Mesendoderm (in vitro differentiated cells): ENCODE results near the gene KBTBD2.

ENCODE experiments used
- DNase-seq: peaks from one replicate; pipeline ENCODE4 v3.0.0; 2013
- H2AK5ac ChIP-seq: 2 replicates; pipeline ENCODE4 v1.6.1; 2013; ENCODE audit warnings: low read length, inconsistent platforms
- H2BK120ac ChIP-seq: 2 replicates; pipeline ENCODE4 v1.6.1; 2013; ENCODE audit warnings: low read depth, mild to moderate bottlenecking, low read length, moderate library complexity, mixed read lengths
- H2BK15ac ChIP-seq: replicated peaks from 2 replicates; pipeline ENCODE4 v1.6.1; 2013; ENCODE audit warnings: low read depth, mild to moderate bottlenecking, moderate library complexity
- H2BK5ac ChIP-seq: 2 replicates; pipeline ENCODE4 v1.6.1; 2013; ENCODE audit warnings: low read length, inconsistent platforms
- H3K18ac ChIP-seq: 2 replicates; pipeline ENCODE4 v1.6.1; 2013; ENCODE audit warnings: mild to moderate bottlenecking, low read length, mixed read lengths
- H3K23ac ChIP-seq: one replicate; pipeline ENCODE4 v1.6.1; 2013; ENCODE audit warnings: low read length
- H3K27ac ChIP-seq: 2 replicates; pipeline ENCODE4 v1.5.1; 2013; ENCODE audit warnings: low read depth, mild to moderate bottlenecking, inconsistent platforms, low read length, moderate library complexity
- H3K27me3 ChIP-seq: 2 replicates; pipeline ENCODE4 v1.6.1; 2013; ENCODE audit warnings: low read length, control low read depth, mild to moderate bottlenecking, inconsistent platforms; ENCODE audit not compliant: insufficient read depth, poor library complexity
- H3K36me3 ChIP-seq: 2 replicates; pipeline ENCODE4 v1.6.1; 2013; ENCODE audit warnings: low read length, inconsistent platforms; ENCODE audit not compliant: control insufficient read depth, insufficient read depth
- H3K4ac ChIP-seq: one replicate; pipeline ENCODE4 v1.6.1; 2013; ENCODE audit warnings: low read depth, mild to moderate bottlenecking, low read length, moderate library complexity
- H3K4me1 ChIP-seq: 2 replicates; pipeline ENCODE4 v1.6.1; 2013; ENCODE audit warnings: low read depth, low read length, inconsistent platforms; ENCODE audit not compliant: control insufficient read depth
- H3K4me2 ChIP-seq: 2 replicates; pipeline ENCODE4 v1.6.1; 2013; ENCODE audit warnings: low read length
- H3K4me3 ChIP-seq: 2 replicates; pipeline ENCODE4 v1.5.1; 2013; ENCODE audit warnings: mild to moderate bottlenecking, low read length
- H3K56ac ChIP-seq: one replicate; pipeline ENCODE4 v1.6.1; 2013; ENCODE audit warnings: low read length
- H3K79me1 ChIP-seq: 2 replicates; pipeline ENCODE4 v1.6.1; 2013; ENCODE audit warnings: low read length, inconsistent platforms
- H3K79me2 ChIP-seq: 2 replicates; pipeline ENCODE4 v1.6.1; 2013; ENCODE audit warnings: mild to moderate bottlenecking, low read length; ENCODE audit not compliant: control insufficient read depth, insufficient read depth
- H3K9ac ChIP-seq: 2 replicates; pipeline ENCODE4 v1.6.1; 2013; ENCODE audit warnings: low read length, inconsistent platforms
- H4K5ac ChIP-seq: one replicate; pipeline ENCODE4 v1.6.1; 2013; ENCODE audit warnings: low read length
- H4K8ac ChIP-seq: one replicate; pipeline ENCODE4 v1.6.1; 2013; ENCODE audit warnings: low read depth, mild to moderate bottlenecking, control low read depth, low read length, moderate library complexity
- WGBS: extraction: QIAGEN DNeasy Blood & Tissue Kit; methylation state at CpG from one replicate; pipeline ENCODE4 v1.1.7; 2013; ENCODE audit warnings: low lambda C conversion rate, missing lambda C conversion rate; ENCODE audit not compliant: insufficient coverage; ENCODE audit errors: extremely low coverage; 5-methylcytosine and 5-hydroxymethylcytosine counted together

Gene KBTBD2

GRCh38 chr7:32871624-32872371 is 19.8 kb downstream of the KBTBD2 start:
- H2BK120ac ChIP-seq: no peak overlapping the region
- no peak for DNase-seq
- H4K8ac ChIP-seq: no peak overlapping the region
- H3K27me3 ChIP-seq: peaks cover 2% of the 10 kb centered on the region
- H2BK5ac ChIP-seq: no peak overlapping the region
- H4K5ac ChIP-seq: no peak overlapping the region
- no peak overlapping the region for H3K27ac ChIP-seq
- H3K4me2 ChIP-seq: no peak overlapping the region
- H3K23ac ChIP-seq: no peak overlapping the region
- H2BK15ac ChIP-seq: no peak overlapping the region
- peaks cover 8% of the 10 kb centered on the region for H3K36me3 ChIP-seq
- no peak overlapping the region for H3K18ac ChIP-seq
- no peak overlapping the region for H2AK5ac ChIP-seq
- H3K56ac ChIP-seq: no peak overlapping the region
- no peak overlapping the region for H3K4me3 ChIP-seq
- H3K9ac ChIP-seq: no peak overlapping the region
- H3K4ac ChIP-seq: no peak overlapping the region
- WGBS: no CpG with 5 or more reads among the region's 4 CpGs
- H3K79me1 ChIP-seq: peaks cover 9% of the 10 kb centered on the region
- H3K79me2 ChIP-seq: peaks cover 6% of the 10 kb centered on the region
- peaks cover 4% of the 10 kb centered on the region for H3K4me1 ChIP-seq

GRCh38 chr7:32870298-32870697 is 21.3 kb downstream of the KBTBD2 start:
- no peak overlapping the region for H2AK5ac ChIP-seq
- peaks cover 6% of the 10 kb centered on the region for H3K79me1 ChIP-seq
- H3K56ac ChIP-seq: no peak overlapping the region
- DNase-seq: no peak
- H3K36me3 ChIP-seq: peaks cover 9% of the 10 kb centered on the region
- WGBS: no CpG with 5 or more reads among the region's 3 CpGs
- H2BK120ac ChIP-seq: no peak overlapping the region
- H3K79me2 ChIP-seq: peaks cover 3% of the 10 kb centered on the region
- no peak overlapping the region for H3K4ac ChIP-seq
- peaks cover 2% of the 10 kb centered on the region for H3K27me3 ChIP-seq
- H3K18ac ChIP-seq: no peak overlapping the region
- H3K27ac ChIP-seq: no peak overlapping the region
- H4K8ac ChIP-seq: no peak overlapping the region
- no peak overlapping the region for H3K23ac ChIP-seq
- H2BK15ac ChIP-seq: no peak overlapping the region
- no peak overlapping the region for H2BK5ac ChIP-seq
- H4K5ac ChIP-seq: no peak overlapping the region
- H3K4me2 ChIP-seq: no peak overlapping the region
- peaks cover 4% of the 10 kb centered on the region for H3K4me1 ChIP-seq
- H3K4me3 ChIP-seq: no peak overlapping the region
- no peak overlapping the region for H3K9ac ChIP-seq

GRCh38 chr7:32869716-32870115 is 21.8 kb downstream of the KBTBD2 start:
- peaks cover 4% of the 10 kb centered on the region for H3K4me1 ChIP-seq
- no peak overlapping the region for H3K9ac ChIP-seq
- H3K27ac ChIP-seq: no peak overlapping the region
- no peak overlapping the region for H4K8ac ChIP-seq
- no peak overlapping the region for H3K18ac ChIP-seq
- H3K23ac ChIP-seq: no peak overlapping the region
- peaks cover 2% of the 10 kb centered on the region for H3K27me3 ChIP-seq
- DNase-seq: no peak
- peaks cover 6% of the 10 kb centered on the region for H3K79me1 ChIP-seq
- no peak overlapping the region for H2BK5ac ChIP-seq
- H3K4me2 ChIP-seq: no peak overlapping the region
- H3K4ac ChIP-seq: no peak overlapping the region
- peaks cover 3% of the 10 kb centered on the region for H3K79me2 ChIP-seq
- H3K36me3 ChIP-seq: peaks cover 8% of the 10 kb centered on the region
- H2BK120ac ChIP-seq: no peak overlapping the region
- no CpG with 5 or more reads among the region's 7 CpGs for WGBS
- H3K56ac ChIP-seq: no peak overlapping the region
- H2BK15ac ChIP-seq: no peak overlapping the region
- H4K5ac ChIP-seq: no peak overlapping the region
- no peak overlapping the region for H2AK5ac ChIP-seq
- H3K4me3 ChIP-seq: no peak overlapping the region

- H2AK5ac ChIP-seq: no peak overlapping the region
Observed at GRCh38 chr7:32868116-32868515, 23.4 kb downstream of the KBTBD2 start.

GRCh38 chr7:32865448-32866030 is 26.0 kb downstream of the KBTBD2 start:
- Histone ChIP-seq H3K4me2 (no peak overlapping the region), H4K5ac (no peak overlapping the region), H2BK5ac (no peak overlapping the region), H3K4ac (no peak overlapping the region), H3K56ac (no peak overlapping the region), H3K4me3 (no peak overlapping the region), H2BK120ac (no peak overlapping the region), H3K18ac (no peak overlapping the region), H3K9ac (no peak overlapping the region), H3K79me2 (no peaks in the 10 kb centered on the region), H4K8ac (no peak overlapping the region), H3K4me1 (peaks cover 4% of the 10 kb centered on the region), H3K79me1 (peaks cover 5% of the 10 kb centered on the region), H3K27me3 (peaks cover 1% of the 10 kb centered on the region), H3K36me3 (peaks cover 8% of the 10 kb centered on the region), H2BK15ac (no peak overlapping the region), H3K23ac (no peak overlapping the region), H2AK5ac (no peak overlapping the region), H3K27ac (no peak overlapping the region)
- no peak for DNase-seq

More at GRCh38 chr7:32868116-32868515, 23.4 kb downstream of the KBTBD2 start:
- H3K79me2 ChIP-seq: peaks cover 3% of the 10 kb centered on the region
- no peak overlapping the region for H3K27ac ChIP-seq
- H4K5ac ChIP-seq: no peak overlapping the region
- H2BK120ac ChIP-seq: no peak overlapping the region
- no peak overlapping the region for H4K8ac ChIP-seq
- H2BK5ac ChIP-seq: no peak overlapping the region
- H3K4me2 ChIP-seq: no peak overlapping the region
- no peak overlapping the region for H3K56ac ChIP-seq
- H3K79me1 ChIP-seq: peaks cover 6% of the 10 kb centered on the region
- peaks cover 2% of the 10 kb centered on the region for H3K27me3 ChIP-seq
- no peak overlapping the region for H3K9ac ChIP-seq
- no peak for DNase-seq
- H3K4me3 ChIP-seq: no peak overlapping the region
- no peak overlapping the region for H3K18ac ChIP-seq
- no peak overlapping the region for H3K23ac ChIP-seq
- no peak overlapping the region for H3K4ac ChIP-seq
- WGBS: no CpG with 5 or more reads among the region's 4 CpGs
- H2BK15ac ChIP-seq: no peak overlapping the region
- H3K4me1 ChIP-seq: peaks cover 4% of the 10 kb centered on the region
- H3K36me3 ChIP-seq: peaks cover 8% of the 10 kb centered on the region
